HuH-7.5 (cell line): Measurements from ENCODE around the gene CLEC4M.
"Not testable (repeated sequence)": the region's sequence is repeated elsewhere in the genome, so short reads cannot be mapped to it uniquely, and the experiment has no call there.

Experiments
- DNase-seq: peaks from one replicate; pipeline ENCODE4 v3.0.0; 2011; ENCODE audit warnings: low spot score

The CLEC4M gene

DNA sequence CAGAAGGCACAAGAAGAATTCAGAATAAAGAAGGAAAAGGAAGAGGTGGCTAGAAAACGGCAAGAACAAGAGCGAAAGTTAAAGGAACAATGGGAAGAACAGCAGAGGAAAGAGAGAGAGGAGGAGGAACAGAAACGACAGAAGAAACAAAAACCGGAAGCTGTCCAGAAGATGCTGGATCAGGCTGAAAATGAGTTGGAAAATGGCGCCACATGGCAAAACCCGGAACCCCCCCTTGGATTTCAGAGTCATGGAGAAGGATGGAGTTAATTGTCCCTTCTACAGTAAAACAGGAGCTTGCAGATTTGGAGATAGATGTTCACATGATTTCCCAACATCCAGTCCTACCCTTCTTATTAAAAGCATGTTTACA, 22.4 kb upstream of the CLEC4M start:
- DNase-seq: no peak

DNA sequence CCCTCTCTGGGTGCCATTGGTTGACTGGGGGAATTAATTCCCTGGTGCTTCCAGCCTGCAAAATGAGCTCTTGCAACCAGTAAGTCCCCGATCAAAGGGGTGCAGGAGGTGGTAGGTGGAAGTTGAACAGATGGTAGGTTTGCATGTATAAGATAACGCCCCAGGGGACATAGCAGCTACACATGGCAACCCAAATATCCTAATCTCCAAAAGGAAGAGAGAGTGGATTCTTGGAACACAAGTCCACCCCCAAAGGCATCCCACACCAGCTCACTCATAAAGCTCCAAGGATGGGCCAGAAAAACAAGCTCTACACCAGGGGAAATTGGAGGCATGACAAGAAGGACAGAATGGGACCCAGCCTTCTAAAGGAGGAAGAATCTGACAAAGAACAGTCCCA, 20.5 kb upstream of the CLEC4M start:
- DNase-seq: no peak

- DNase-seq: no peak
Observed at GRCh38 chr19:7742991-7743390, 20.1 kb upstream of the CLEC4M start.

GRCh38 chr19:7743425-7743841, 19.6 kb upstream of the CLEC4M start:
- no peak for DNase-seq

DNA sequence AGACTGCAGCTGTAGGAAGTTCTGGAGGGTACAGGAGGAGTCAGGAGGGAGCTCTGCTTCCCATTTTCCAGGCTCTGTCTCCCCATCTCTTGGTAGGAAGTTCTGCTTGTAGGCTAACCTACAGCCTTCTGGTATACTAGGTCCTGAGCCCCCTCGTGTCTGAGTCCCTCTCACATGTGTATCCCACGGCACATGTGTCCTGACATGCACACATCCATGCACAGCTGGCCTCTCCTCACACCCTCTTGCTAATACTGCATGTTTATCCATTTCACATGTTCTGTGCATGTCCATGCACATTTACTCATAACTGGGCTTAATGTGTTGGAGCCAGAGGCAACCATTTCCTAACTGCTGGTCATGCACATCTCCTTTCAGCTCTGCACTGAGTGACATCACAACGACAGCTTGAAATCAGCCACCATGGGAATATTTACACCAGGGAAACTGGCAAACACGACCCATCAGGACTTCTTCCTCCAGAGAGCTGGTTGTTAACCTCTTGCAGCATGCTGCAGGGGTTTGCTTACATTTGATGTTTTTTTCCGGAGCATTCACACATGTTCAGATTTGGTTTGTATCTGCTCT, 18.8 kb upstream of the CLEC4M start:
- no peak for DNase-seq

DNA sequence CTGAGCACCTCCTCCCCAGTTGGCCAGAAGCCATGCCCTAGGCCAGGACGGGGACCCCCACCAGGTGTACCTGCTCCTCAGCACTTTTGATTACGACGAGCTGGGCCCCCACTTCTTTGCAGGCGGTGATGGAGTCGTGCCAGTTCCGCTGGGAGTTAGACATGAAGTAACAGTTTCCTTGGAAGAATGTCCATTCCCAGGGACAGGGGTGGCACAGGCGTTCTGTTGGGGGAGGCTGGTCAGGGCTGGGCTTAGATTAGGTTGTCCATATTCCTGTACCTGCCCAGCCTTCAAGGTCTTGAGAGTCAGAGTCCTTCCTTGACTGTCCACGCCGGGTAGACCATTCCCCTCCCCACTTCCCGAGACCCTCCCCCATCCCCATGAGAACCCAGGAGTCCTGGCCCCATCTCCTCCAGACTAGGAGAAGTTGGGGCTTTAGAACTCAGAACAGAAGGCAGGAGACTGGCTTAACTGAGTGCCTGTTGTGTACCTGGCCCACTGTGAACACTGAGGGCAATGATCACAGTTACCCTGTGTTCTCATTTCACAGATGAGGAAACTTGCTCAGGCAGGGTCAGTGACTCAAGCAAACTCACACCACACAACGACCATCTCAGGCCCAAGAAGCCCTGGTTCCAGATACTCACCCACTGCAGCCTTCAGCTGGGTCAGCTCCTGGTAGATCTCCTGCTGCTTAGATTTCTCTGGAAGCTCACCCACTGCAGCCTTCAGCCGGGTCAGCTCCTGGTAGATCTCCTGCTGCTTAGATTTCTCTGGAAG, 18.0 kb upstream of the CLEC4M start:
- no peak for DNase-seq

GRCh38 chr19:7746306-7746705, 16.7 kb upstream of the CLEC4M start:
- not testable (repeated sequence) for DNase-seq

- no peak for DNase-seq
Observed at GRCh38 chr19:7746903-7747884, 15.8 kb upstream of the CLEC4M start, which contains the start of gene CD209. CD209 (minus strand) TSS chr19:7747534; CDS start chr19:7747511, 23 bp downstream.

GRCh38 chr19:7748171-7748570, 14.9 kb upstream of the CLEC4M start:
- DNase-seq: no peak

DNA sequence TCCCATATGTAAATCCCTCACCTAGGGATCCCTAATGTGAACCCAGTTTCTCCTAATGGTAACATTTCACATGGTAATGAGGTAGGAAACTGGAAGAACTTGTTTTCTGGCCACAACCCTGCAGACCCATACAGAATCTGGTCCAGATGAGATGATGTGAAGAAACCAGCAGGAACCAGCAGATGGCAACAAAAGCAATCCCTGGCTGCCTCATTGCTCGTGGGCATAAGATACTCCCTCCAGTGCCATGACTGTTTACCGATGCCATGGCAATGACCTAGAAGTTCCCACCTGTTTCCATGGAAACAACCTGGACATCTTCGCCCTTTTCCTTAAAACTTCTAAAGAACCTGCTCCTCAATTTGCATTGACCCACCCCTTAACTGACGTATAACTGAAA, 14.3 kb upstream of the CLEC4M start:
- DNase-seq: no peak

DNA sequence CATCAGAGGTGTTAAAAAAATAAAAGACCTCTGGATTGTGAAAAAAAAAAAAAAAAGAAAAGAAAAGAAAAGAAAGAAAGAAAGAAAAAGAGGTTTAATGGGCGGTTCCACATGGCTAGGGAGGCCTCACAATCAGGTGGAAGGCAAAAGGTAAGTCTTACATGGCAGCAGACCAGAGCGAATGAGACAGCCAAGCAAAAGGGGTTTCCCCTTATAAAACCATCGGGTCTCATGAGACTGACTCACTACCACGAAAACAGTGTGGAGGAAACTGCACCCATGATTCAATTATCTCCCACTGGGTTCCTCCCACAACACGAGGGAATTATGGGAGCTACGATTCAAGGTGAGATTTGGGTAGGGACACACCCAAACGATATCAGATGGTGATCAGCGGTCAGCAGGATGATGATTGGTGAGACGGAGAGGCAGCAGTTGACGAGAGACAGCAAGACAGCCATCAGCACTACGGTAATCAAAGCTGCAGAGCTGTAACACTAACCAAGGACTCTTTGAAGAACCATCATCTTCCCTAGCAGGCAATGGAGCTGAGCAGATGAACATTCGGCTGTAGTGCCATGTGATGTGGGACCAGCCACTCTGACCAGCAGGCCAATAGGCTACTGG, 11.8 kb upstream of the CLEC4M start:
- DNase-seq: no peak

- DNase-seq: no peak
Observed at GRCh38 chr19:7756258-7756657, 6.8 kb upstream of the CLEC4M start.

DNA sequence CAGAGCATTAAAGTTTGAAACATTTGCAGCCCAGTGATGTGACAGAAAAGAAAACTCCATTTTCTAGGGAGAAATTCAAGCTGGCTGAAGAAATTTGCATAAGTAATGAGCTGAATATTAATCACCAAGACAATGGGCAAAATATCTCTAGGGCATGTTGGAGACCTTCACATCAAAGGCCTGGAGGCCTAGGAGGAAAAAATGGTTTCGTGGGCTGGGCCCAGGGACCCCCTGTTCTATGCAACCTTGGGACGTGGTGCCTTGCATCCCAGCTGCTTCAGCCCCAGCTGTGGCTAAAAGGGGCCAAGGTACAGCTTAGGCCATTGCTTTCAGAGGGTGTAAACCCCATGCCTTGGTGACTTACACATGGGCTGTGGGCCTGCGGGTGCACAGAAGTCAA, 5.7 kb upstream of the CLEC4M start:
- no peak for DNase-seq

GRCh38 chr19:7759156-7759555, 3.9 kb upstream of the CLEC4M start:
- DNase-seq: no peak

- no peak for DNase-seq
Observed at GRCh38 chr19:7763696-7764095, 653 bp downstream of the CLEC4M start.

GRCh38 chr19:7764157-7764556, 1.1 kb downstream of the CLEC4M start:
- DNase-seq: not testable (repeated sequence)

DNA sequence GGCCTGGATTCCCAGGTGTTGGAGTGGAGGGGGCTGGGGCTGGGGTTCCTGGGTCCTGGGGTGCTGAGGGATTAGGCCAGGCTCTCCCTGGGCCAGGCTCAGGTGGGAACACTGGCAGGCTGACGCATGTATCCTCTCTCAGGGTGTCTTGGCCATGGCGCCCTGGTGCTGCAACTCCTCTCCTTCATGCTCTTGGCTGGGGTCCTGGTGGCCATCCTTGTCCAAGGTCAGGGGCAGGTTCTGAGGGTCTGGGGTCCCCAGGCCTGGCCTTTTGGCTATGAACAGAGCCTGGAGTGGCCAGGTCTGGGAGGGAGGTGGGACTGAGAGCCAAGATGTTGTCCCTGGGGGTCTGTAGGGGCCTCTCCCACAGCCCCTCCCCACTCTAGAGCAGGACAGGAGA, 2.0 kb downstream of the CLEC4M start:
- not testable (repeated sequence) for DNase-seq

- DNase-seq: no peak
Observed at GRCh38 chr19:7766535-7766934, 3.5 kb downstream of the CLEC4M start.

DNA sequence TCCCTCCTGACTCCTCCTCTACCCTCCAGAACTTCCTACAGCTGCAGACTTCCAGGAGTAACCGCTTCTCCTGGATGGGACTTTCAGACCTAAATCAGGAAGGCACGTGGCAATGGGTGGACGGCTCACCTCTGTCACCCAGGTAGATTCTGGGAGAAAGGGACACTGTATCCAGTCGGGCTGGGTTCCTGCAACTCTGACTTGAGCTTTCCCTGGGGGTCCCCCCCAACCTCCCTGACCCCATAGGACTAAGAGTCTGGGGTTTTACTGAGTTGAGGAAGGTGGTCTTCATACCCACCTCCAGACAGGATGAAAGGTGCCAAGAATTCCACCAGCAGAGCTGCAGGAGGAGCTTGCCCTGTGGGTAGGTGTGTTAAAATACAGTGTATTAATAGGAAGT, 4.4 kb downstream of the CLEC4M start:
- no peak for DNase-seq

DNA sequence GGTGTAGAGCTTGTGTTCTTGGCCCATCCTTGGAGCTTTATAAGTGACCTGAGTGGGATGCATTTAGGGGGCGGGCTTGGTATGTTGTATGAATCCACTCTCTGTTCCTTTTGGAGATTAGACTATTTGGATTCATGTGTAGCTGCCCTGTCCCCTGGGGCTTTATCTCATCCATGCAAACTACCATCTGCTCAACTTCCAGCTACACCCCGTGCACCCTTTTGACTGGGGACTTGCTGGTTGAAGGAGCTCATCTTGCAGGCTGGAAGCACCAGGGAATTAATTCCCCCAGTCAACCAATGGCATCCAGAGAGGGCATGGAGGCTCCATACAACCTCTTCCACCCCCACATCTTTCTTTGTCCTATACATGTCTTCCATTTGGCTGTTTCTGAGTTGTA, 6.1 kb downstream of the CLEC4M start:
- no peak for DNase-seq

- no peak for DNase-seq
Observed at GRCh38 chr19:7771072-7771471, 8.0 kb downstream of the CLEC4M start.

- DNase-seq: no peak
Observed at GRCh38 chr19:7772752-7773291, 9.8 kb downstream of the CLEC4M start.
